HL-60 (cell line): ENCODE results near the gene DNAJB4.

Source experiments
- CTCF ChIP-seq: IDR thresholded peaks from one replicate; pipeline ENCODE4 v1.5.1; 2011; ENCODE audit warnings: low read length, control low read depth, inconsistent platforms; ENCODE audit not compliant: insufficient read depth
- GABPA ChIP-seq: IDR thresholded peaks from 2 replicates; pipeline ENCODE4 v1.6.1; 2012; ENCODE audit warnings: low read depth
- POLR2AphosphoS5 ChIP-seq: IDR thresholded peaks from 2 replicates; pipeline ENCODE4 v1.6.1; 2012; ENCODE audit warnings: low read depth
- REST ChIP-seq: IDR thresholded peaks from 2 replicates; pipeline ENCODE4 v1.6.1; 2012; ENCODE audit warnings: low read depth; ENCODE audit not compliant: insufficient replicate concordance
- SPI1 ChIP-seq: IDR thresholded peaks from 2 replicates; pipeline ENCODE4 v1.6.1; 2012; ENCODE audit warnings: low read depth, mild to moderate bottlenecking, borderline replicate concordance

GRCh38 chr1:77976433-77977076 is 28.2 kb upstream of the DNAJB4 start:
- TF ChIP-seq CTCF (no peak), REST (no peak), POLR2AphosphoS5 (no peak), SPI1 (no peak), GABPA (no peak)
